Muscle of arm (tissue), 12 donors: Measurements from ENCODE around the gene RPL27. TPM values are rescaled to one million over a fixed set of nuclear protein-coding genes. Genes with fewer than 3 reads are reported as not detected.

ENCODE experiments used
- DNase-seq: peaks from one replicate; pipeline ENCODE4 v3.0.0-alpha.2; 2013
- polyA plus RNA-seq, 12 donors: library from polyadenylated mRNA; unstranded; fragments of 120-200 nt; gene quantifications; one replicate each; pipeline ENCODE4 v1.2.1, GENCODE V29; 2013; ENCODE audit not compliant: insufficient read length in 12 of 12

Gene RPL27
- polyA plus RNA-seq, 12 donors = 1,439 to 2,418 (median 2,314) TPM; not detected in 1

GRCh38 chr17:43033948-43034881 is 36.0 kb downstream of the RPL27 start:
- DNase-seq = no peak

- no peak for DNase-seq
These were observed 36.7 kb downstream of the RPL27 start for GRCh38 chr17:43034894-43035293.

- no peak for DNase-seq
These were observed 41.4 kb downstream of the RPL27 start for GRCh38 chr17:43039646-43040045.

- no peak for DNase-seq
These were observed 42.4 kb downstream of the RPL27 start for GRCh38 chr17:43040655-43041054.

- no peak for DNase-seq
These were observed 43.9 kb downstream of the RPL27 start for GRCh38 chr17:43042025-43042628.

- DNase-seq = no peak
These were observed 45.1 kb downstream of the RPL27 start for GRCh38 chr17:43043307-43043706.

- no peak for DNase-seq
These were observed 45.8 kb downstream of the RPL27 start for GRCh38 chr17:43044024-43044423.

- no peak for DNase-seq
These were observed 53.8 kb downstream of the RPL27 start for GRCh38 chr17:43051969-43052368.

Other genes with a start within 250 kb of the RPL27 start
- 100 to 1,000 TPM in 1 of 12 donors, 10 to 100 TPM in 10, not detected in 1; 60.4 to 120 (median 69.4) TPM for gene RAMP2, start 237.2 kb upstream of the RPL27 start, polyA plus RNA-seq
- 10 to 100 TPM in 11 of 12 donors, not detected in 1; 25.0 to 46.1 (median 30.6) TPM for gene VPS25, start 225.0 kb upstream of the RPL27 start, polyA plus RNA-seq
- 1 to 10 TPM in 2 of 12 donors, under 1 TPM in 8, not detected in 2; 0.32 to 3.3 (median 0.67) TPM for gene WNK4, start 217.8 kb upstream of the RPL27 start, polyA plus RNA-seq
- gene COA3, start 199.7 kb upstream of the RPL27 start, polyA plus RNA-seq = 10 to 100 TPM in 11 of 12 donors, not detected in 1; 45.3 to 64.9 (median 56.4) TPM
- gene CNTD1, start 199.6 kb upstream of the RPL27 start, polyA plus RNA-seq = 1 to 10 TPM in 4 of 12 donors, under 1 TPM in 6, not detected in 2; 0.30 to 2.1 (median 0.92) TPM
- gene BECN1, start 174.1 kb upstream of the RPL27 start, polyA plus RNA-seq = 10 to 100 TPM in 11 of 12 donors, not detected in 1; 36.0 to 57.1 (median 49.2) TPM
- 10 to 100 TPM in 11 of 12 donors, not detected in 1; 47.2 to 71.8 (median 54.4) TPM for gene PSME3, start 165.0 kb upstream of the RPL27 start, polyA plus RNA-seq
- gene AOC2, start 153.8 kb upstream of the RPL27 start, polyA plus RNA-seq = 1 to 10 TPM in 3 of 12 donors, under 1 TPM in 7, not detected in 2; 0.51 to 1.1 (median 0.89) TPM
- gene AOC3, start 147.2 kb upstream of the RPL27 start, polyA plus RNA-seq = 10 to 100 TPM in 11 of 12 donors, not detected in 1; 14.4 to 22.0 (median 17.4) TPM
- under 1 TPM in 3 of 12 donors, not detected in 9; 0.04 to 0.28 (median 0.16) TPM for gene G6PC1, start 97.6 kb upstream of the RPL27 start, polyA plus RNA-seq
- 10 to 100 TPM in 11 of 12 donors, not detected in 1; 42.1 to 75.5 (median 48.0) TPM for gene AARSD1, start 34.0 kb upstream of the RPL27 start, polyA plus RNA-seq
- 10 to 100 TPM in 11 of 12 donors, not detected in 1; 17.2 to 89.5 (median 67.5) TPM for gene PTGES3L, start 18.3 kb upstream of the RPL27 start, polyA plus RNA-seq
- gene RUNDC1, start 17.9 kb upstream of the RPL27 start, polyA plus RNA-seq = 100 to 1,000 TPM in 1 of 12 donors, 10 to 100 TPM in 1, 1 to 10 TPM in 10; 7.0 to 111 (median 7.5) TPM
- gene IFI35, start 8.4 kb downstream of the RPL27 start, polyA plus RNA-seq = 10 to 100 TPM in 1 of 12 donors, 1 to 10 TPM in 10, not detected in 1; 3.0 to 15.5 (median 4.6) TPM
- gene VAT1, start 24.0 kb downstream of the RPL27 start, polyA plus RNA-seq = 100 to 1,000 TPM in 1 of 12 donors, 10 to 100 TPM in 10, not detected in 1; 54.1 to 123 (median 65.8) TPM
- gene RND2, start 26.8 kb downstream of the RPL27 start, polyA plus RNA-seq = 1 to 10 TPM in 3 of 12 donors, under 1 TPM in 7, not detected in 2; 0.29 to 1.5 (median 0.78) TPM
- 10 to 100 TPM in 7 of 12 donors, 1 to 10 TPM in 4, not detected in 1; 6.5 to 23.9 (median 11.6) TPM for gene BRCA1, start 126.9 kb downstream of the RPL27 start, polyA plus RNA-seq
- 10 to 100 TPM in 11 of 12 donors, not detected in 1; 55.6 to 88.0 (median 68.2) TPM for gene NBR1, start 172.8 kb downstream of the RPL27 start, polyA plus RNA-seq
- gene TMEM106A, start 213.5 kb downstream of the RPL27 start, polyA plus RNA-seq = 10 to 100 TPM in 5 of 12 donors, 1 to 10 TPM in 6, not detected in 1; 5.9 to 17.5 (median 8.5) TPM
- gene CCDC200, start 230.2 kb downstream of the RPL27 start, polyA plus RNA-seq = 10 to 100 TPM in 4 of 12 donors, 1 to 10 TPM in 6, not detected in 2; 3.3 to 18.3 (median 7.2) TPM
- gene RNU2-1, start 235.6 kb downstream of the RPL27 start, polyA plus RNA-seq = 1 to 10 TPM in 4 of 12 donors, not detected in 8; 1.3 to 2.6 (median 1.8) TPM